DOHH2 (cell line): ENCODE data around the gene ADPRS.

ENCODE experiments used
- H3F3A ChIP-seq: fragments of 200-600 bp; sonication (generic), shearing (Covaris generic); 2 replicates; pipeline ENCODE4 v1.6.0; 2016; ENCODE audit warnings: antibody characterized with exemption, mild to moderate bottlenecking; ENCODE audit not compliant: control insufficient read depth, insufficient read depth
- H3K27ac ChIP-seq: fragments of 200-600 bp; sonication (generic); 2 replicates; pipeline ENCODE4 v1.5.1; 2014; ENCODE audit warnings: low read depth, mild to moderate bottlenecking, low read length, moderate library complexity
- H3K27me3 ChIP-seq: fragments of 200-600 bp; sonication (generic); 2 replicates; pipeline ENCODE4 v1.6.1; 2014; ENCODE audit warnings: mild to moderate bottlenecking, low read length, mixed read lengths; ENCODE audit not compliant: control insufficient read depth
- H3K36me3 ChIP-seq: fragments of 200-600 bp; sonication (generic); 2 replicates; pipeline ENCODE4 v1.6.1; 2014; ENCODE audit warnings: mild to moderate bottlenecking, low read length, moderate library complexity, mixed read lengths; ENCODE audit not compliant: control insufficient read depth
- H3K4me1 ChIP-seq: fragments of 200-600 bp; sonication (generic); 2 replicates; pipeline ENCODE4 v1.6.1; 2014; ENCODE audit warnings: mild to moderate bottlenecking, low read length, mixed read lengths; ENCODE audit not compliant: control insufficient read depth
- H3K4me2 ChIP-seq: fragments of 200-600 bp; sonication (generic); 2 replicates; pipeline ENCODE4 v1.6.0; 2014; ENCODE audit warnings: mild to moderate bottlenecking, low read length, moderate library complexity
- H3K4me3 ChIP-seq: fragments of 200-600 bp; sonication (generic); 2 replicates; pipeline ENCODE4 v1.5.1; 2014; ENCODE audit warnings: mild to moderate bottlenecking, low read length, mixed read lengths
- H3K79me2 ChIP-seq: fragments of 200-600 bp; sonication (generic); 2 replicates; pipeline ENCODE4 v1.6.1; 2014; ENCODE audit warnings: mild to moderate bottlenecking, low read length, mixed read lengths; ENCODE audit not compliant: control insufficient read depth
- H3K9me2 ChIP-seq: fragments of 200-600 bp; sonication (generic); replicated peaks from 2 replicates; pipeline ENCODE4 v1.6.1; 2014; ENCODE audit warnings: mild to moderate bottlenecking, low read length, mixed read lengths; ENCODE audit not compliant: control insufficient read depth
- H3K9me3 ChIP-seq: fragments of 200-600 bp; sonication (generic); 2 replicates; pipeline ENCODE4 v1.6.1; 2014; ENCODE audit warnings: antibody characterized with exemption, low read length, mixed read lengths; ENCODE audit not compliant: control insufficient read depth, insufficient read depth
- H4K20me1 ChIP-seq: fragments of 200-600 bp; sonication (generic); 2 replicates; pipeline ENCODE4 v1.6.0; 2014; ENCODE audit warnings: low read depth, mild to moderate bottlenecking, antibody characterized with exemption, low read length, moderate library complexity; ENCODE audit not compliant: control insufficient read depth, insufficient read depth
- EZH2phosphoT487 ChIP-seq: fragments of 200-600 bp; sonication (generic); IDR thresholded peaks from 2 replicates; pipeline ENCODE4 v1.6.1; 2017; ENCODE audit warnings: borderline replicate concordance, mild to moderate bottlenecking, antibody characterized with exemption, low read length, moderate library complexity, mixed read lengths
- TF ChIP-seq, protein P1 (sequence below): fragments of 200-600 bp; sonication (generic); IDR thresholded peaks from one replicate; pipeline ENCODE4 v1.5.1; 2014; ENCODE audit warnings: antibody characterized with exemption, mild to moderate bottlenecking, low read depth, low read length; ENCODE audit not compliant: poor library complexity, severe bottlenecking

The ADPRS gene

DNA sequence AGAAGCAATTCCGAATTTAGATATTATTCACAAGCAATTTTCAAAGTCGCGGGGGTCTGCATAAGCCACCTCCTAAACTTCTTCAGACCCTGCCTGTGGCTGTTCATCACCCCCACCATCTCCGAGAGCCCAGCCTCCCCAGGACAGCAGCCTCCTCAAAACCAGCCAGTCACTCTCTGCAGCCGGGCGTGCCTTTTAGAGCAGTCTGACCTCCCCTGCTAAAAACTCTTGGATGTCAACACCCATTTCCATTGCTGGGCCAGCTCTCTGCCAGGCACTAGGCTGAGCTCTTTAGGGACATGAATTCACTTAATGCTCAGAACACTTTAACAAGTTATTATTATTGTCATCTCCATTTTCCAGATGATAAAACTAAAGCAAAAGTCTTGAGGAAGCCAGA is 11.7 kb downstream of the ADPRS start:
- Histone ChIP-seq H3K9me3 (no peaks in the 10 kb centered on the region), H3K36me3 (peaks cover 10% of the 10 kb centered on the region), H3K27ac (no peak overlapping the region), H3F3A (peaks cover 8% of the 10 kb centered on the region), H3K79me2 (no peaks in the 10 kb centered on the region), H3K9me2 (no peaks in the 10 kb centered on the region), H3K4me1 (peaks cover 4% of the 10 kb centered on the region), H3K4me2 (no peak overlapping the region), H4K20me1 (no peaks in the 10 kb centered on the region), H3K4me3 (no peak overlapping the region), H3K27me3 (no peaks in the 10 kb centered on the region)
- no peak for TF ChIP-seq EZH2phosphoT487
- TF ChIP-seq, protein P1, sequence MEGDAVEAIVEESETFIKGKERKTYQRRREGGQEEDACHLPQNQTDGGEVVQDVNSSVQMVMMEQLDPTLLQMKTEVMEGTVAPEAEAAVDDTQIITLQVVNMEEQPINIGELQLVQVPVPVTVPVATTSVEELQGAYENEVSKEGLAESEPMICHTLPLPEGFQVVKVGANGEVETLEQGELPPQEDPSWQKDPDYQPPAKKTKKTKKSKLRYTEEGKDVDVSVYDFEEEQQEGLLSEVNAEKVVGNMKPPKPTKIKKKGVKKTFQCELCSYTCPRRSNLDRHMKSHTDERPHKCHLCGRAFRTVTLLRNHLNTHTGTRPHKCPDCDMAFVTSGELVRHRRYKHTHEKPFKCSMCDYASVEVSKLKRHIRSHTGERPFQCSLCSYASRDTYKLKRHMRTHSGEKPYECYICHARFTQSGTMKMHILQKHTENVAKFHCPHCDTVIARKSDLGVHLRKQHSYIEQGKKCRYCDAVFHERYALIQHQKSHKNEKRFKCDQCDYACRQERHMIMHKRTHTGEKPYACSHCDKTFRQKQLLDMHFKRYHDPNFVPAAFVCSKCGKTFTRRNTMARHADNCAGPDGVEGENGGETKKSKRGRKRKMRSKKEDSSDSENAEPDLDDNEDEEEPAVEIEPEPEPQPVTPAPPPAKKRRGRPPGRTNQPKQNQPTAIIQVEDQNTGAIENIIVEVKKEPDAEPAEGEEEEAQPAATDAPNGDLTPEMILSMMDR: no peak

DNA sequence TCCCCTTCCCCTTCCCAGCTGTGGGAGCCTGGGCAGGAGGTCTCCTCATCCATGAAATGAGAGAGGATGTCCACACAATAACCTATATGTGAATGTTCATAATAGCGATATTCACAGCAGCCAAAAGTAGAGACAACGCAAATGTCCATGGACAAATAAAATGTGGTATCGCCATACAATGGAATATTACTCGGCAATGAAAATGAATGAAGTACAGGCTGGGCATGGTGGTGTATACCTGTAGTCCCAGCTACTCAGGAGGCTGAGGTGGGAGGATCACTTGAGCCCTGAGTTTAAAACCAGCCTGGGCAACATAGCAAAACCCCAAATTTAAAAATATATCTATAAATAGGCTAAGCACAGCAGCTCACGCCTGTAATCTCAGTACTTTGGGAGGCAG is 12.9 kb downstream of the ADPRS start:
- no peaks in the 10 kb centered on the region for H3K9me3 ChIP-seq
- peaks cover 4% of the 10 kb centered on the region for H3K4me1 ChIP-seq
- no peaks in the 10 kb centered on the region for H4K20me1 ChIP-seq
- no peak overlapping the region for H3K4me2 ChIP-seq
- H3K9me2 ChIP-seq: no peaks in the 10 kb centered on the region
- no peak overlapping the region for H3K4me3 ChIP-seq
- no peaks in the 10 kb centered on the region; the same call in 1 of the 2 replicates for H3K36me3 ChIP-seq
- peaks cover 2% of the 10 kb centered on the region; the same call in 1 of the 2 replicates for H3F3A ChIP-seq
- H3K27me3 ChIP-seq: no peaks in the 10 kb centered on the region
- no peak for TF ChIP-seq EZH2phosphoT487
- TF ChIP-seq, protein P1: no peak
- H3K79me2 ChIP-seq: no peaks in the 10 kb centered on the region
- no peak overlapping the region for H3K27ac ChIP-seq

DNA sequence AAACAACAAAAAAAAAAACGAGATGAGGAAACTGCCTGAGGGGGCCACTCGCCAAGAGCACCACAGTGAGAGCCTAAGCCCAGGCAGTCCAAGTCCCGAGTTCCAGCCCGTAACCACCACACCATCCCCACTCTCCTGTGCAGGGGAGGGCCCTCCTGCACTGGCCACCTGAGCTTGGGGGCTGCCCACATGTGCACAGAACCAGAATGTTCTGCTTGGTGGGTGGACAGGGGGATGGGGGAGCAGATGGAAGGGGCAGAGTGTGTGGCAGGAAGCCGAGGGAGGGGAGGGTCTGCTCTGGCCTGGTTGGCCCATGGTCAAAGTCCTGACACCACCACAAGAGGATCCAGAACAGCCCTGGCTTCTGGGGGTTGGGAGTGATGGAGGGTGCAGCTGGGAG is 17.6 kb downstream of the ADPRS start:
- Histone ChIP-seq H3F3A (no peaks in the 10 kb centered on the region), H3K27me3 (no peaks in the 10 kb centered on the region), H3K27ac (no peak overlapping the region), H3K36me3 (no peaks in the 10 kb centered on the region), H3K4me3 (no peak overlapping the region), H3K9me3 (no peaks in the 10 kb centered on the region), H4K20me1 (no peaks in the 10 kb centered on the region), H3K4me1 (no peaks in the 10 kb centered on the region), H3K9me2 (no peaks in the 10 kb centered on the region), H3K4me2 (no peak overlapping the region), H3K79me2 (no peaks in the 10 kb centered on the region)
- TF ChIP-seq, protein P1: no peak
- no peak for TF ChIP-seq EZH2phosphoT487

DNA sequence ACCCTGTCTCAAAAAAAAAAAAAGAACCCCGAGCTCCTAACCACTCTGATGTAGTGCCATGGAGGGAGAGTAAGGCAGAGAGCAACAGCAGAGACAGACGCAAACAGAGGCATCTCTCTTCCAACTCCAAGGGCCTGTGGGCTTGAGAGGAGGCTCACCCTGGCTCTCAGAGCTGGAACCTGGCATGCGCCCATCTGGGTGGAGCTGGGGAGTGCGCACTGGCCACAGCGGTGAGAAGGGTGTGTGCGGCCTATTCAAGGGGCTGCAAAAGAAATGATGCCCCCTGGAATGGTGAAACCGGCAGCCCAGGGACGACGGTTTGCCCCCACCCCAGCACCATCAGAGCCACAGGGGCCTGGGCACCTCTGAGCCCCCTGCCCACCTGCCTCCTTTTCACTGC is 18.7 kb downstream of the ADPRS start:
- TF ChIP-seq EZH2phosphoT487: no peak
- TF ChIP-seq, protein P1: no peak
- H4K20me1 ChIP-seq: no peaks in the 10 kb centered on the region
- no peak overlapping the region for H3K27ac ChIP-seq
- no peak overlapping the region for H3K4me2 ChIP-seq
- no peaks in the 10 kb centered on the region for H3K4me1 ChIP-seq
- no peak overlapping the region for H3K4me3 ChIP-seq
- no peaks in the 10 kb centered on the region for H3K27me3 ChIP-seq
- H3F3A ChIP-seq: no peaks in the 10 kb centered on the region
- H3K9me3 ChIP-seq: no peaks in the 10 kb centered on the region
- H3K36me3 ChIP-seq: no peaks in the 10 kb centered on the region
- H3K9me2 ChIP-seq: no peaks in the 10 kb centered on the region
- no peaks in the 10 kb centered on the region for H3K79me2 ChIP-seq
